ENCODE measurements around the gene TNMD.
A peak's percentile ranks its signal among the peaks of the same experiment; 100 is the strongest.

Gene TNMD

DNA sequence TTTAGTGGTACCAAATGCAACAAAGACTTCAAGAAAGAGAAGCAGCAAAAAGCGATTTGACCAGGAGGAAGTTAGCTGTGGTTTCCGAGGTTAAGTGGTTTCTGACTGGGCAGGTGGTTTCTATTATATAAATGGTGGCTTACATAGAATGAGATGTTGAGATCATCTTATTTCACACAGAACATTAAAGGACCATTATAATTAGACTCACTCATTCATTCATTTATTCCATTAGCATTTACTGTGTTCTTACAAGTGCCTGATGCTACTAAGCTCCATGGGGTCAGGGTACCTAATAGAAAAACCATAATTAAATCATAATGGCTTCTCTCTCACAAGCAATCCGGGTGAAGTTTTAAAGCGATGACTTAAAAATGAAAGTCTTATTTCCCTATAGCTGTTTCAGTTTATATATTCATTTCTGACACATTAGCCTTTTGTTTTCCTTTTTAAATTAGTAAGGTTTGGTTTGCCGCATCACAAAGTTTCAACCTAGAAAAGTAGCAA, 41.3 kb downstream of the TNMD start:
- Mint-ChIP-seq H3K27ac (peak overlapping the region; percentile 24), H3K9me3 (no peaks in the 10 kb centered on the region), H3K4me3 (no peak overlapping the region), H3K36me3 (no peaks in the 10 kb centered on the region), H3K4me1 (peaks cover 8% of the 10 kb centered on the region)
- DNase-seq (ENCODE audit: low spot score in 2 of 2), result peak in 1 of 2 donors; percentile 47
- peak; percentile 52 for ATAC-seq

DNA sequence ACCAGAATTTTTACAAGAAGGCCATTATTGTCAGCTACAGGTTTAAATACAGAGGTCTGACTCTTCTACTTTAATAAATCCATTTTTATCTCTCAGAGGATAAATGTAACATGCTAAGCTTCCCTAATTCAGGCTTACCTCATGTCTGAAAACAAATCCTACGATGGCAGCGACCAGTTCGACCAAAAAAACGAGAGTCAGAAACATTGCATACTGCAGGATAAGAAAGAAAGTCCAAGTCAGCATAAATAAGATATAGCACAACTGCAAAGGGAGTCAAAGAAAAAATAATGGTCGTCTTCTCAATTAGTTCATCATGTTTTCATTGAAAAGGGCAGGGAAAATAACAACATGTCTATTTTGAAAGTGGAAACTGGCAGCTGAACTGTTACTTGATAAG, 50.3 kb downstream of the TNMD start:
- Mint-ChIP-seq H3K4me1 (peaks cover 5% of the 10 kb centered on the region), H3K9me3 (no peaks in the 10 kb centered on the region), H3K36me3 (no peaks in the 10 kb centered on the region), H3K27ac (no peak overlapping the region), H3K4me3 (no peak overlapping the region)
- ATAC-seq (no peak), DNase-seq (ENCODE audit: low spot score in 2 of 2) (no peak)

DNA sequence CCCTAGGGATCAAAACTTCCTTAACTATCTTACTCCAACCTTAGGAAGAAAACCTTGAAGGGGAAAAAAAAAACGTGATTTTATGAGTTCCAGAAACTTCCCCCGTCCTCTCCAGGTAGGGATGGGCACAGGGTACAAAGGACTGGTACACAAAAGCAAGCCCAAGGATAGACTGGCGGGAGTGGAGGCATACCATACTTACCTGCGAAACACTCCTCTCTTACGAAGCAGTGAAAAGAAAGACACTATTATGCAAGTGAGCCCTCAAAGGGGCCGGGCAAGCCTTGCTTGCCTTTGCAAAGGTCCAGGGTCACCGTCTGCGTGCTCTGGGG, 51.2 kb downstream of the TNMD start:
- no peak for ATAC-seq

DNA sequence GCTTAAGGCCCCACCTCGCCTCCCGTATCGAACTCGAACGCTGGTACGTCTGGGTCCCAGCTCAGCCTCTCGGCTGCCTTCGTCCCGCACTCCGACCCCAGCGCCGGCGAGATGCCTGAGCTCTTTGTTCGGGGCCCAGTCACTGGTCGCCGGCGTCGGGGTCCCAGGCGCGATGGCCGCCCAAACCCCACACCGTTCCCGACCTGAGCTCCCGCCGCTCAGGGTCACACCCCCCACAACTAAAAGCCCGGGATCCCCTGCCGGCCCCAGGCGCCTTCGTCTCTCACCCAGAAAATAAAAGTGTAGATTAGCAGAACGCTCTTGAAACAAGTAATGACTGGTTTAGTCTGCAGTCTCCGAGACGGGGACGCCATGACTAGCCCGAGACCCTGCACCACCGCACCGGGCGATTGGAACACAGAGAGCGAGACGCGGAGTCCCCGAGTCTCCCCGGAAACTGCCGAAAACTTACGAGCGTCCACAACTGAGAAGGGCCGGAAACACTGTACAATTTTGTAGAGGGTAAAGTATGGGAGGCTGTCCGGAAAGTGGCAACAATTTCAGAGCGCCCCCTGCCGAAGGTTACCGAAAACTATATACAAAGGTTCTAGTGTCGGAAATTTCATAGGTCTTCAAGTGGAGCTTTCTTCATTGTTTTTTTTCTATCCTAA, 51.7 kb downstream of the TNMD start, which contains the start of gene TSPAN6:
Gene TSPAN6 (minus strand): TSS at position 486 of the 671 bp plus-strand sequence. CDS start 112 bp downstream, at position 374.
- no peaks in the 10 kb centered on the region for H3K9me3 Mint-ChIP-seq
- ATAC-seq (peak; percentile 95), DNase-seq (ENCODE audit: low spot score in 2 of 2) (peak; percentile 13 to 59)
- H3K27ac Mint-ChIP-seq, result no peak within 1 kb of the TSS
- peak within 1 kb of the TSS; percentile 77 for H3K4me3 Mint-ChIP-seq
- peaks cover 5% of the 10 kb centered on the region for H3K4me1 Mint-ChIP-seq
- H3K36me3 Mint-ChIP-seq, result no peaks in the 10 kb centered on the region

More for the DNA sequence above, 51.2 kb downstream of the TNMD start:
- Mint-ChIP-seq H3K36me3 (no peaks in the 10 kb centered on the region), H3K9me3 (no peaks in the 10 kb centered on the region), H3K4me3 (peak overlapping the region; percentile 77), H3K4me1 (peaks cover 5% of the 10 kb centered on the region), H3K27ac (no peak overlapping the region)
- no peak for DNase-seq (ENCODE audit: low spot score in 2 of 2)

DNA sequence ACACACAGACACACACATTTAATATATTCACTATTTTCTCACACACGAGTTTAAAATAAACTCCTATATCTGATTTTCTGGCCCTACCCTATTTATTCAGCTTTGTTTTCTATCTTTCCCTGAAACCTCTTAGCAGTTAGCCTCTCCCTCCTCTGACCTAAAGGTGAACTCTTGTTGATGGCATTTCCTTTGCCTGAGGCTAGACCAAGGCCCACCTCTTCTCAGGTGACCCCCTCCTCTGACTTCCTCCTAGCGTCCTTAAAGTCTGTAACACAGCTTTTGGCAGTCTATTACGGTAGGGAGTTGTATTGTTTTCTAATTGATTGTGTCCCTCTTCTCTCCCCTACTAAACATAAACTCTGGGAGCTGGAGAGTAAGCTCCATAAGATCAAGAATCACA, 57.6 kb downstream of the TNMD start:
- Mint-ChIP-seq H3K9me3 (no peaks in the 10 kb centered on the region), H3K4me3 (no peak overlapping the region), H3K4me1 (no peaks in the 10 kb centered on the region), H3K27ac (no peak overlapping the region), H3K36me3 (no peaks in the 10 kb centered on the region)
- ATAC-seq, result no peak
- DNase-seq (ENCODE audit: low spot score in 2 of 2), result no peak

DNA sequence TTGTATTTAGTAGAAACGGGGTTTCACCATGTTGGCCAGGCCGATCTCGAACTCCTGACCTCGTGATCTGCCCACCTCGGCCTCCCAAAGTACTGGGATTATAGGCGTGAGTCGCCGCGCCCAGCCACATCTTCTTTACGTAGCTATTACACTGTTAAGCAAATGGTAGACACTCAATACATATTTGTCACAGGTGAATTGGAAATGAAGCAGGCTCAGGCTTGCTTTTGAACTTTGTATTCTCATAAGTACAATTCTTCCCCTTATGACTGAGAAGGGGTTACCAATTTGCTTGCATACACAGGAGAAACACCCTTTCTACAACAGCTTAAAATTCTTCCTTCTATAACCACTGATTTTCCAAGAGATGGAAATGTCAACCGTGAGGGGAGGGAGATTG, 58.5 kb downstream of the TNMD start:
- ATAC-seq, result no peak
- Mint-ChIP-seq H3K4me1 (no peaks in the 10 kb centered on the region), H3K36me3 (no peaks in the 10 kb centered on the region), H3K4me3 (no peak overlapping the region), H3K27ac (no peak overlapping the region), H3K9me3 (no peaks in the 10 kb centered on the region)
- DNase-seq (ENCODE audit: low spot score in 2 of 2), result no peak

DNA sequence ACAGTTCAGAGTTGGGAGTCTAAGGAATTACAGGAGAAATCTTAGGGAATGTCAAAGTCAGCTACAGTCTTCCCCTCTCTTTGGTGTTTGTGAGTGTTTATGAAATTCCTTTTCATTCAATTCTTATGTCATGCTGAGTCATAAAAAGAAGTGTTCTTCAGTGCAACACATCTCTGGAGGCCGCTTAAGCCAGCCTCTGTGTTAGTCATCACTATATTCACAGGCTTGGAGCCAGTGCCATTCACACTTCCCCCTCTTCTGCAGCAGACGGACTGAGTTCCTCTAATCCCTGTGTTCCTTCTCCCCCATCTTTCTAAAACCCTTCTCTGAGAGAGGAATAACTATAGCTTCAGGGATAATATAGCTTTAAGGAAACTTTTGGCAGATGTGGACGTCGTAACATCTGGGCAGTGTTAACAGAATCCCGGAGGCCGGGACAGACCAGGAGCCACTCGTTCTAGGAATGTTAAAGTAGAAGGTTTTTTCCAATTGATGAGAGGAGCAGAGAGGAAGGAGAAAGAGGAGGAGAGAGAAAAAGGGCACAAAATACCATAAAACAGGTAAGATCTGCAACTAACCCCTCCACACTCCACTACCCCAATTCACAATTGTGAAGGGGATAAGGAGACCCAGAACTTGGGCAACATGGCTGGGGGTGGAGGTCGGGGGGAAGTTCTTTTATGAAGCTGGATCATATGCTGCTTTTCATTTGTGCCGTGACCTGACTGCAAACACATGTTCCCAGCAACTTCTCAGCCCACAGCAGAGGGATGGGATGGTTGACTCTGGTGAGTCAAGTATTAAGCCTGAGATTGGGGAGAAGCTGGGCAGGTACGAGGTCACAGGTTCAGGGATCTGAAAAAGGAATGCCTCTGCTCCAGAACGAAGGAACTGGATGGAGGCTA, 59.5 kb downstream of the TNMD start, which contains the start of gene SRPX2:
Gene SRPX2 (plus strand): TSS at position 244 of the 905 bp plus-strand sequence. CDS start 2,124 bp downstream, outside the sequence.
- H3K9me3 Mint-ChIP-seq, result no peaks in the 10 kb centered on the region
- H3K4me3 Mint-ChIP-seq, result no peak within 1 kb of the TSS
- DNase-seq (ENCODE audit: low spot score in 2 of 2), result no peak
- no peaks in the 10 kb centered on the region for H3K4me1 Mint-ChIP-seq
- no peak within 1 kb of the TSS for H3K27ac Mint-ChIP-seq
- no peaks in the 10 kb centered on the region for H3K36me3 Mint-ChIP-seq
- peak; percentile 63 for ATAC-seq

DNA sequence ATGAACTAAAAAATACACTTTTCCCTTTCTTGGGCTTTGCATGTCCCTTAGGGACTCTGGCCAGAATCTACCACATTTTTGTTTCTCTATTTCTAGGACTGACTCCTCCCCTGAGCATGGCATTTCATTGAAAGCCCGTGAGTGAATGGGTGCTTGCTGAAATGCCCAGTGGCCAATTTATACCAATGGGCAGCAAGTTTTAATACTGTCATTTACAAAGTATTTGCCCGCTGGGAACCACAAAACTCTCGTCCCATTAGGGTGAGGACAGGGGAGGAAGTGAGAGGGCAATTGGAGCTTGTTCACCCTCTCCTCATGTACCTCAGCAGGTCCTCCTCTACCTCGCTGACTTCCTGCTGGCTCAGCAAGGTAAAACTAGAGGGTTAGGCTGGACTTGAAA, 60.4 kb downstream of the TNMD start:
- ATAC-seq, result no peak
- H3K27ac Mint-ChIP-seq, result no peak overlapping the region

DNA sequence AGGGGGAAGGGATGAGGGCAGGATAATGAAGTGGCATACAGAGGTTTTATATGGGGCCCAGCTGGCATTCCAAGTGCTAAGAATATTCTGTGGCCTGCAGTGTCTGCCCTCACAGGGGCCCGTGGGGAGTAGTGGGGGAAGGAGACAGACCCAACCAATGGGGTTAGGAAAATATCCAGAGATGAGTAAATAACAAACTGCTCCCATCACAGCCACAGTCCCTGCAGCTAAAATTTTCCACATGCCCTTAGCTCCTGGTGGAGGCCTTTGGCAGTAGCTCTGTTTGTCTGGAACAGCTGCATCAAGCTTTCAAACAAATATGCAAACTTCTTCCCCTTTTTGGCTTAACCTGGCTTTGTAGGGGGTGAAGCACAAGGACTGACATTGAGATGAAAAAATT, 62.4 kb downstream of the TNMD start:
- no peaks in the 10 kb centered on the region for H3K36me3 Mint-ChIP-seq
- no peaks in the 10 kb centered on the region for H3K4me1 Mint-ChIP-seq
- DNase-seq (ENCODE audit: low spot score in 2 of 2) (no peak), ATAC-seq (no peak)
- H3K9me3 Mint-ChIP-seq, result no peaks in the 10 kb centered on the region
- no peak overlapping the region for H3K27ac Mint-ChIP-seq
- H3K4me3 Mint-ChIP-seq, result no peak overlapping the region

More for the DNA sequence above, 60.4 kb downstream of the TNMD start:
- no peaks in the 10 kb centered on the region for H3K4me1 Mint-ChIP-seq
- H3K4me3 Mint-ChIP-seq, result no peak overlapping the region
- H3K36me3 Mint-ChIP-seq, result no peaks in the 10 kb centered on the region
- H3K9me3 Mint-ChIP-seq, result no peaks in the 10 kb centered on the region
- no peak for DNase-seq (ENCODE audit: low spot score in 2 of 2)

DNA sequence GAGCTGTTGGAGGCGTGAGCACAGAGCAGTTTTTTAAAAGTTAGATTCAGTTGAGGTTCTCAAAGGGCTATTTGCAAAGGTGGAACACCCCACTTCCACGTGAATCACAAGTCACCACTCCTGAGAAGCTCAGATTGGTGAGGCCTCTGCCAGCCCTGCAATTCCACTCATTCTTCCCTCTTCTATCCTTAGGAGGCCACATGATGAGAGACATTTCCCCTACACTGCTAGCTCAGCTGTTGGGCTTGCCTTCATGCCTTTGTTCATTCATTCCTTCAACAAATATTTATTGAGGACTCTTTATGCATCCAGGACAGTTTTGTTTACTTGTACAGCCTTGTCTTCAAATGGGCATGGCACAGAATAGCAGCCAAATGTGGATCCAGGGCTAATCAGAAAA, 63.0 kb downstream of the TNMD start:
- Mint-ChIP-seq H3K9me3 (no peaks in the 10 kb centered on the region), H3K4me3 (no peak overlapping the region), H3K27ac (no peak overlapping the region), H3K4me1 (no peaks in the 10 kb centered on the region), H3K36me3 (no peaks in the 10 kb centered on the region)
- no peak for ATAC-seq
- DNase-seq (ENCODE audit: low spot score in 2 of 2), result no peak

DNA sequence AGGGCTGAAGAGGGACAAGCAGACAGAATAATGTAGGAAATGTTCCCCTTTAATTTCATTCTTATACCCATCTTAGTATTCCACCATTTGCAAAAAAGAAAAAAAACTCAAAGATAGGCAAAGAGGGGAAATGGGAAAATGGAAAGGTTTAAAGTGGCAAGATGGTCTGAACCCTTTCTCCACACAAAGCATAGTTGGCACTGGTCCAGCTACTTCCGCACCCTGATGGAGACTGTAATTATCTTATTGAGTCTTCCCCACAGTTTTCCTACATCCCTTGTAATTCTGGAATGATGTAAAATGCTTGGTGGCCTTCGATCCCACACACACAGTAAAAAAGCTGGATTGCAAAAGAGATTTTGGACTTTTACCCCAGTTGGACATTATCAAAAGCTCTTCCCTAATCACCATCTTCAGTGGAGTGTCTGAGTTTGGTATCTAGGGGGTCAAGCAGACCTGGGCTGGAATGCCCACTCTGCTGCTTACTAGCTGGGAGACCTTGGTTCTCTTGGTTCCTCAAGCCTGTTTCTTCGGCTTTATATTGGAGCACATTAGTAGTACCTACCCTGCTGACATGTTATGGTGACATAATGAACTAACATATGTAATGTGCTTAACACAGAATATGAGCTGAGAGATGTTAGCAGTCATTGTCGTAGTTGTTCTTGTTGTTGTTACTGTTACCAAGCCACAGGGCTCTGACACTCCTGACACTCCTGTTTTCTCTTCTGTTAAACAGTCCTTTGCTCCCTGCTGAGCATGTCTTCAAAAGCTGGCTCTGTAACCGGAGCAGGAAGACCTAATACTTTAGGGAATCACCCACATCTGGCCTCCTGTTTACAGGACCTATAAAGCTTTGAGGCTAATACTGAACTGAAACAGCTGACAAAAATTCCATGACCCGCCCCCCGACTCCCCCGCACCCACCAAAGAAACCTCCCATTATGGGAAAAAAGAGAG, 64.0 kb downstream of the TNMD start:
- Mint-ChIP-seq H3K27ac (no peak overlapping the region), H3K36me3 (no peaks in the 10 kb centered on the region), H3K9me3 (no peaks in the 10 kb centered on the region), H3K4me1 (no peaks in the 10 kb centered on the region), H3K4me3 (no peak overlapping the region)
- ATAC-seq, result no peak
- no peak for DNase-seq (ENCODE audit: low spot score in 2 of 2)

Data from stimulated activated effector memory CD8-positive, alpha-beta T cell treated with anti-CD3 and anti-CD28 coated beads, Interleukin-12 subunit alpha, Interleukin-12 subunit beta, amount 100 ng/mL, for 72 hours (primary cell).